Stomach (tissue), 9 donors: ENCODE measurements around the gene GSTO2. TPM values are rescaled to one million over a fixed set of nuclear protein-coding genes. Genes with fewer than 3 reads are reported as not detected.

Source experiments
- DNase-seq, 2 donors: peaks; one replicate each; pipeline versions ENCODE4 v3.0.0 to v3.0.0-alpha.2; 2013 to 2019
- H3K27ac ChIP-seq, 5 donors: fragments of 200-600 bp in 4 of 5; sonication (generic) in 4 of 5; one replicate each; pipeline ENCODE4 v1.5.1; 2013 to 2019; ENCODE audit warnings: mild to moderate bottlenecking in 1 of 5, moderate library complexity in 1 of 5
- H3K27me3 ChIP-seq, 3 donors: fragments of 200-600 bp; sonication (generic); one replicate each; pipeline ENCODE4 v1.5.1; 2017 to 2019; ENCODE audit warnings: mixed run types in 1 of 3
- H3K36me3 ChIP-seq, 4 donors: fragments of 200-600 bp; sonication (generic); 1 replicate in 3 of 4; 2 replicates in 1 of 4; pipeline ENCODE4 v1.5.1; 2016 to 2019
- H3K4me1 ChIP-seq, 4 donors: fragments of 200-600 bp; sonication (generic); one replicate each; pipeline ENCODE4 v1.5.1; 2016 to 2019
- H3K4me3 ChIP-seq, 4 donors: fragments of 200-600 bp; sonication (generic) in 3 of 4; one replicate each; pipeline ENCODE4 v1.5.1; 2016 to 2019; ENCODE audit warnings: mild to moderate bottlenecking in 1 of 4
- H3K9me3 ChIP-seq, 4 donors: fragments of 200-600 bp; sonication (generic); one replicate each; pipeline ENCODE4 v1.5.1; 2016 to 2019
- EP300 ChIP-seq: sonication (generic); formaldehyde crosslinking; IDR thresholded peaks from one replicate; pipeline ENCODE4 v1.6.1; 2017; ENCODE audit warnings: antibody characterized with exemption
- POLR2A ChIP-seq, 4 donors: fragments of 450-650 bp; IDR thresholded peaks; one replicate each; pipeline ENCODE4 v1.6.1; 2016; ENCODE audit warnings: antibody characterized with exemption in 4 of 4, control low read depth in 2 of 4, mild to moderate bottlenecking in 1 of 4, moderate library complexity in 1 of 4
- POLR2AphosphoS5 ChIP-seq, 3 donors: sonication (generic); formaldehyde crosslinking; IDR thresholded peaks; one replicate each; pipeline ENCODE4 v1.6.1; 2016; ENCODE audit warnings: antibody characterized with exemption in 3 of 3
- WGBS, 5 donors: extraction: QIAGEN DNeasy Blood & Tissue Kit in 3 of 5; methylation state at CpG; one replicate each; pipeline versions ENCODE4 v1.1.5 to v1.1.7; 2013 to 2018; 5-methylcytosine and 5-hydroxymethylcytosine counted together
- intact Hi-C: fragments of 100-400 bp; cut with DNase I; formaldehyde crosslinking; loops from one replicate; pipeline ENCODE4 v1.15.1; 2023; ENCODE audit warnings: low total_unique reads
- polyA plus RNA-seq, 3 donors: library from polyadenylated mRNA; stranded (reverse); fragments of 200-250 nt; gene quantifications; one replicate each; pipeline ENCODE4 v1.2.3, GENCODE V29; 2013
- total RNA-seq, 5 donors: library from RNA; depleted of rRNA; stranded (reverse); fragments of >200 nt; gene quantifications; one replicate each; pipeline versions ENCODE4 v1.1.0 to v1.2.3, GENCODE V29; 2014 to 2016
- TF ChIP-seq, protein P1 (sequence below), 7 experiments: fragments of 450-650 bp in 4 of 7; fragments of 200-600 bp in 3 of 7; sonication (generic) in 3 of 7; IDR thresholded peaks; one replicate each; pipeline ENCODE4 v1.5.1; 2016 to 2019; ENCODE audit warnings: antibody characterized with exemption in 7 of 7, control low read depth in 2 of 7, mild to moderate bottlenecking in 1 of 7
- donor health status: healthy with polysubstance abuse.
- donor health status: Bipolar disorder and iron deficiency.
- donor health status: healthy.

The GSTO2 gene
- total and polyA plus RNA-seq, 8 donors: under 0.01 to 26.6 (median 10.0) TPM

DNA sequence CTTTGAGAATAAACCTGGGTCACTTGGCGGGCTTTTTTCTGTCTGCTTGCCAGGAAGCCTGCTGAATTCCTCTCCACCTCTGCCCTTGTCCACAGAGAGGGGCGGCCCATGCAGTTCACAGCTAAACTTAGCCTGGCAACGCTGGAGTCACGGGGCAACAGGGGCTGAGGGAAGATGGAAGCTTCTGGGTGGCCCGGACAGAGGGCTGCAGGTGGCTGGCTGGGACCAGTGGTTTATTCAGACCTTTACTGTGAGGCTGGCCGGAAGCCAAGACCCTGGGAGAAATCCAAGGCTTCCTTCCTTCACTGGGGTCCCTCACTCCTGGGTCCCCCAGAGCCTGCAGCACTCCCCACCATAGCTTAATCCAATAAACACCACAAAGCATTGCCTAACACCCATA is 52.2 kb downstream of the GSTO2 start:
- peaks cover 0 to 2% (median 0%) of the 10 kb centered on the region in 4 donors for H3K36me3 ChIP-seq
- no peak overlapping the region for H3K4me3 ChIP-seq
- H3K9me3 ChIP-seq: no peaks in the 10 kb centered on the region
- DNase-seq: no peak
- WGBS, 5 donors: 73 to 85% (median 78%) methylated on average over 6 of the region's 6 CpGs
- intact Hi-C loops: no loop called here
- no peak for TF ChIP-seq POLR2A (IDR thresholded peaks at IDR 0.05)
- no peak for TF ChIP-seq POLR2AphosphoS5 (IDR thresholded peaks at IDR 0.05)
- no peak for TF ChIP-seq EP300
- TF ChIP-seq, protein P1, sequence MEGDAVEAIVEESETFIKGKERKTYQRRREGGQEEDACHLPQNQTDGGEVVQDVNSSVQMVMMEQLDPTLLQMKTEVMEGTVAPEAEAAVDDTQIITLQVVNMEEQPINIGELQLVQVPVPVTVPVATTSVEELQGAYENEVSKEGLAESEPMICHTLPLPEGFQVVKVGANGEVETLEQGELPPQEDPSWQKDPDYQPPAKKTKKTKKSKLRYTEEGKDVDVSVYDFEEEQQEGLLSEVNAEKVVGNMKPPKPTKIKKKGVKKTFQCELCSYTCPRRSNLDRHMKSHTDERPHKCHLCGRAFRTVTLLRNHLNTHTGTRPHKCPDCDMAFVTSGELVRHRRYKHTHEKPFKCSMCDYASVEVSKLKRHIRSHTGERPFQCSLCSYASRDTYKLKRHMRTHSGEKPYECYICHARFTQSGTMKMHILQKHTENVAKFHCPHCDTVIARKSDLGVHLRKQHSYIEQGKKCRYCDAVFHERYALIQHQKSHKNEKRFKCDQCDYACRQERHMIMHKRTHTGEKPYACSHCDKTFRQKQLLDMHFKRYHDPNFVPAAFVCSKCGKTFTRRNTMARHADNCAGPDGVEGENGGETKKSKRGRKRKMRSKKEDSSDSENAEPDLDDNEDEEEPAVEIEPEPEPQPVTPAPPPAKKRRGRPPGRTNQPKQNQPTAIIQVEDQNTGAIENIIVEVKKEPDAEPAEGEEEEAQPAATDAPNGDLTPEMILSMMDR (IDR thresholded peaks at IDR 0.05): no peak
- peak overlapping the region in 3 of 5 donors; percentile 46 to 84 (median 76) for H3K27ac ChIP-seq
- no peaks in the 10 kb centered on the region for H3K27me3 ChIP-seq
- peaks cover 77 to 100% (median 91%) of the 10 kb centered on the region in 4 donors for H3K4me1 ChIP-seq

DNA sequence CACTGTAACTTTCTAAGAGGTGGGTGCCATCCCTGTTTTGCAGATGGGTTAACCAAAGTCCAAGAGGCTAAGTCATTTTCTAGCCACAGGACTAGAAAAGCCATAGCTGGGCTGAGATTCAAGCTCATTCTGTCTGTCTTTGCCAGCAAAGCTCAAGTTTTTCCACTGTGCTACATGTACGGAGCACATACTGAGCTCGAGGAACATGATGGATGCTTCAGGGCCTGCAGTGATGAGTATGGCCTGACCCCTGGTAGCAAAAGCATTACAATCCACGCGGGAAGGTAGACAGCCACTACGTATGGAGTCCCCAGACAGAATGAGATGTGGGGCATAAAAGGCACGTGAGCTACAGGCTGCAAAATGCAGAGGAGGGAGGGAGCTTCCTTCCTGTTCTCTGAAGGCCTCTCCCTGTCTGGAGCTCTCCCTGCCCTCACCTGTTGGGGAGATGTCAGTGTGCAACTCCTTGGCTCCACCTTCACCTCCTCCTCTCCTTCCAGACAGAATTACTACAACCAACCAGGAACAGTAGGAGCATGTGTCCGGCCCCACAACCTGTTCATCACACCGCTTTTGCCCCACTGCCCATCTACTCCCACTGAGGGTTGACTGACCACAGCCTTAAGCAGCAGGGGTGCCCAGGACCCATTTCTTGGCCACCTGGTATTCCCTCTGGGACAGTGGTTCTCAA is 52.9 kb downstream of the GSTO2 start:
- no peak for DNase-seq
- Histone ChIP-seq H3K4me3 (no peak overlapping the region), H3K36me3 (no peaks in the 10 kb centered on the region), H3K4me1 (peaks cover 80 to 100% (median 91%) of the 10 kb centered on the region in 4 donors), H3K27me3 (no peaks in the 10 kb centered on the region), H3K27ac (peak overlapping the region in 4 of 5 donors; percentile 8 to 84 (median 61)), H3K9me3 (no peaks in the 10 kb centered on the region)
- intact Hi-C loops: no loop called here
- TF ChIP-seq EP300 (no peak), POLR2AphosphoS5 (IDR thresholded peaks at IDR 0.05) (no peak), POLR2A (IDR thresholded peaks at IDR 0.05) (no peak)
- TF ChIP-seq, protein P1 (IDR thresholded peaks at IDR 0.05): no peak
- 49 to 75% (median 73%) methylated on average over 8 of the region's 8 CpGs for WGBS, 5 donors

DNA sequence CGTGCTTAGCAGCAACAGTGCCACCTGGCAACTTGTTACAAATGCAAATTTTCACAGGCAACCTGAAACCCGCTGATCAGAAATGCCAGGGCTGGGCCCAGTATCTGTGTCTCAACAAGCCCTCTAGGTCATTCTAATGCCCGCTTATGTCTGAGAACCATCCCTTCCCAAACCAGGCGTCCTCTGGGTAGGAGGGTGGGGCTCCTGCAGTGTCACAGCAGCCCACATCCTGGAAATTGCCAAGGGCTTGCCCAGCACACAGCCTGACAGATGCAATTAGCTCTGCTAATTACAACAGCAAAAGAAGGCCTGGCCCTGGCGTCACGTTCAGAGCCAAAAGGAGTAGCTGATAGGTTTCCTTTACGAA is 53.4 kb downstream of the GSTO2 start:
- Histone ChIP-seq H3K4me1 (peaks cover 81 to 100% (median 91%) of the 10 kb centered on the region in 4 donors), H3K9me3 (no peaks in the 10 kb centered on the region), H3K27ac (peak overlapping the region in 4 of 5 donors; percentile 8 to 84 (median 61)), H3K27me3 (no peaks in the 10 kb centered on the region), H3K36me3 (no peaks in the 10 kb centered on the region), H3K4me3 (no peak overlapping the region)
- DNase-seq: peak in 1 of 2 donors; percentile 58
- intact Hi-C loops: no loop called here
- 21 to 47% (median 26%) methylated on average over 5 to 7 of the region's 7 CpGs for WGBS, 5 donors
- no peak for TF ChIP-seq POLR2AphosphoS5 (IDR thresholded peaks at IDR 0.05)
- TF ChIP-seq POLR2A (IDR thresholded peaks at IDR 0.05): no peak
- TF ChIP-seq, protein P1 (IDR thresholded peaks at IDR 0.05): no peak
- TF ChIP-seq EP300: no peak

- Histone ChIP-seq H3K9me3 (no peaks in the 10 kb centered on the region), H3K36me3 (no peaks in the 10 kb centered on the region), H3K27me3 (no peaks in the 10 kb centered on the region), H3K27ac (peak overlapping the region in 3 of 5 donors; percentile 46 to 84 (median 76)), H3K4me3 (no peak overlapping the region), H3K4me1 (peaks cover 81 to 100% (median 91%) of the 10 kb centered on the region in 4 donors)
- DNase-seq: no peak
- 86 to 94% (median 90%) methylated on average over 1 of the region's 1 CpG for WGBS, 5 donors
- intact Hi-C loops: no loop called here
- TF ChIP-seq EP300 (no peak), POLR2AphosphoS5 (IDR thresholded peaks at IDR 0.05) (no peak), POLR2A (IDR thresholded peaks at IDR 0.05) (no peak)
- TF ChIP-seq, protein P1 (IDR thresholded peaks at IDR 0.05): no peak
These were observed 54.1 kb downstream of the GSTO2 start for GRCh38 chr10:104323085-104323484.
